Activated naive CD4-positive, alpha-beta T cell treated with anti-CD3 and anti-CD28 coated beads for 36 hours (primary cell): ENCODE data around the gene ZNF662. TPM values are rescaled to one million over a fixed set of nuclear protein-coding genes. Genes with fewer than 3 reads are reported as not detected.
A peak's percentile ranks its signal among the peaks of the same experiment; 100 is the strongest.

ENCODE experiments used
- CTCF ChIA-PET: fragments of 350-600 bp; sonication (Branson Sonifier 250); formaldehyde crosslinking; loops from one replicate; lab custom pipeline; 2021; ENCODE audit warnings: antibody characterized with exemption; lab: Charles Lee
- DNase-seq: peaks from one replicate; pipeline ENCODE4 v3.0.0-alpha.2; 2020
- H3K27ac Mint-ChIP-seq: one replicate; pipeline ENCODE4 v1.8.0; 2021; ENCODE audit warnings: mild to moderate bottlenecking, mixed read lengths
- H3K27me3 Mint-ChIP-seq: one replicate; pipeline ENCODE4 v1.8.0; 2021; ENCODE audit warnings: low read depth, mixed read lengths
- H3K36me3 Mint-ChIP-seq: one replicate; pipeline ENCODE4 v1.8.0; 2021; ENCODE audit warnings: low read depth, mixed read lengths
- H3K4me1 Mint-ChIP-seq: one replicate; pipeline ENCODE4 v1.8.0; 2021; ENCODE audit warnings: low read depth, mixed read lengths
- H3K4me3 Mint-ChIP-seq: one replicate; pipeline ENCODE4 v1.8.0; 2021; ENCODE audit warnings: mild to moderate bottlenecking, moderate library complexity, mixed read lengths
- H3K9me3 Mint-ChIP-seq: one replicate; pipeline ENCODE4 v1.8.0; 2021; ENCODE audit warnings: mixed read lengths
- intact Hi-C: fragments of 100-400 bp; cut with micrococcal nuclease; formaldehyde crosslinking; loops from one replicate; pipeline ENCODE4 v1.15.1; 2023
- total RNA-seq, 2 experiments: library from RNA; stranded (reverse); gene quantifications; one replicate each; pipeline ENCODE4 v1.2.3, GENCODE V29; 2021

ZNF662 gene
- total RNA-seq, 2 experiments from 2014 or later, result 1.2 to 1.5 TPM

GRCh38 chr3:42892807-42893206 lies 13.1 kb upstream of the ZNF662 start:
- H3K9me3 Mint-ChIP-seq, result no peaks in the 10 kb centered on the region
- DNase-seq, result no peak
- H3K27ac Mint-ChIP-seq, result no peak overlapping the region
- H3K4me3 Mint-ChIP-seq, result no peak overlapping the region
- CTCF ChIA-PET, result no interaction called here
- no peaks in the 10 kb centered on the region for H3K36me3 Mint-ChIP-seq
- intact Hi-C loops, result no loop called here
- H3K4me1 Mint-ChIP-seq, result no peaks in the 10 kb centered on the region
- H3K27me3 Mint-ChIP-seq, result peaks cover 2% of the 10 kb centered on the region

GRCh38 chr3:42894698-42895579 lies 11.0 kb upstream of the ZNF662 start:
- H3K4me1 Mint-ChIP-seq, result no peaks in the 10 kb centered on the region
- no peak for DNase-seq
- no peak overlapping the region for H3K4me3 Mint-ChIP-seq
- H3K36me3 Mint-ChIP-seq, result no peaks in the 10 kb centered on the region
- intact Hi-C loops, result no loop called here
- CTCF ChIA-PET, result interaction anchor here (0.6 kb wide), 1 partner anchor 14 kb away, joined by 5 read pairs; no protein-coding TSS in a partner anchor
- no peak overlapping the region for H3K27ac Mint-ChIP-seq
- H3K9me3 Mint-ChIP-seq, result no peaks in the 10 kb centered on the region
- no peaks in the 10 kb centered on the region for H3K27me3 Mint-ChIP-seq

GRCh38 chr3:42895580-42895868 lies 10.4 kb upstream of the ZNF662 start:
- Mint-ChIP-seq H3K4me1 (no peaks in the 10 kb centered on the region), H3K36me3 (no peaks in the 10 kb centered on the region), H3K27me3 (no peaks in the 10 kb centered on the region), H3K4me3 (no peak overlapping the region), H3K27ac (no peak overlapping the region), H3K9me3 (no peaks in the 10 kb centered on the region)
- CTCF ChIA-PET, result no interaction called here
- intact Hi-C loops, result no loop called here
- no peak for DNase-seq

GRCh38 chr3:42898896-42899675 lies 6.9 kb upstream of the ZNF662 start:
- intact Hi-C loops, result no loop called here
- Mint-ChIP-seq H3K4me3 (no peak overlapping the region), H3K9me3 (no peaks in the 10 kb centered on the region), H3K4me1 (no peaks in the 10 kb centered on the region), H3K36me3 (no peaks in the 10 kb centered on the region), H3K27me3 (no peaks in the 10 kb centered on the region), H3K27ac (no peak overlapping the region)
- CTCF ChIA-PET, result interaction anchor here (0.6 to 1.5 kb wide), 3 partner anchors 14 to 63 kb away, joined by 3 to 7 read pairs (median 4); no protein-coding TSS in a partner anchor
- no peak for DNase-seq

GRCh38 chr3:42900226-42901072 lies 5.5 kb upstream of the ZNF662 start:
- CTCF ChIA-PET, result no interaction called here
- no peak overlapping the region for H3K4me3 Mint-ChIP-seq
- intact Hi-C loops, result no loop called here

GRCh38 chr3:42901073-42901415 lies 4.9 kb upstream of the ZNF662 start:
- Mint-ChIP-seq H3K27me3 (peaks cover 5% of the 10 kb centered on the region), H3K9me3 (no peaks in the 10 kb centered on the region), H3K36me3 (no peaks in the 10 kb centered on the region), H3K4me3 (no peak overlapping the region), H3K27ac (no peak overlapping the region), H3K4me1 (peaks cover 5% of the 10 kb centered on the region)
- CTCF ChIA-PET, result no interaction called here
- no peak for DNase-seq
- intact Hi-C loops, result no loop called here

More at GRCh38 chr3:42900226-42901072, 5.5 kb upstream of the ZNF662 start:
- H3K36me3 Mint-ChIP-seq, result no peaks in the 10 kb centered on the region
- DNase-seq, result no peak
- no peaks in the 10 kb centered on the region for H3K9me3 Mint-ChIP-seq
- no peak overlapping the region for H3K27ac Mint-ChIP-seq
- H3K27me3 Mint-ChIP-seq, result peaks cover 1% of the 10 kb centered on the region
- peaks cover 1% of the 10 kb centered on the region for H3K4me1 Mint-ChIP-seq

- DNase-seq, result no peak
- no peak overlapping the region for H3K27ac Mint-ChIP-seq
- H3K4me3 Mint-ChIP-seq, result no peak overlapping the region
- H3K4me1 Mint-ChIP-seq, result peaks cover 12% of the 10 kb centered on the region
- H3K36me3 Mint-ChIP-seq, result no peaks in the 10 kb centered on the region
- no peaks in the 10 kb centered on the region for H3K9me3 Mint-ChIP-seq
- intact Hi-C loops, result no loop called here
- peaks cover 13% of the 10 kb centered on the region for H3K27me3 Mint-ChIP-seq
- CTCF ChIA-PET, result no interaction called here
These were observed 3.7 kb upstream of the ZNF662 start for GRCh38 chr3:42902257-42902656.

GRCh38 chr3:42904076-42904475 lies 1.9 kb upstream of the ZNF662 start:
- H3K4me1 Mint-ChIP-seq, result peaks cover 12% of the 10 kb centered on the region
- peaks cover 13% of the 10 kb centered on the region for H3K27me3 Mint-ChIP-seq
- no peak overlapping the region for H3K4me3 Mint-ChIP-seq
- no peak for DNase-seq
- no peaks in the 10 kb centered on the region for H3K9me3 Mint-ChIP-seq
- H3K27ac Mint-ChIP-seq, result no peak overlapping the region
- peaks cover 4% of the 10 kb centered on the region for H3K36me3 Mint-ChIP-seq
- intact Hi-C loops, result no loop called here
- CTCF ChIA-PET, result interaction anchor here (0.6 kb wide), 1 partner anchor 170 kb away, joined by 3 read pairs; no protein-coding TSS in a partner anchor

GRCh38 chr3:42905740-42906069 lies 237 bp upstream of the ZNF662 start:
- Mint-ChIP-seq H3K9me3 (peaks cover 2% of the 10 kb centered on the region), H3K4me1 (peaks cover 12% of the 10 kb centered on the region), H3K4me3 (peak overlapping the region; percentile 67), H3K27me3 (peaks cover 13% of the 10 kb centered on the region), H3K27ac (no peak overlapping the region), H3K36me3 (peaks cover 9% of the 10 kb centered on the region)
- no peak for DNase-seq
- intact Hi-C loops, result loop anchor here (1.0 kb wide), 1 partner anchor 24 kb away; no protein-coding TSS in a partner anchor
- CTCF ChIA-PET, result no interaction called here

- intact Hi-C loops, result no loop called here
- Mint-ChIP-seq H3K9me3 (peaks cover 2% of the 10 kb centered on the region), H3K36me3 (peaks cover 16% of the 10 kb centered on the region), H3K4me1 (peaks cover 12% of the 10 kb centered on the region), H3K4me3 (peak overlapping the region; percentile 41), H3K27ac (no peak overlapping the region), H3K27me3 (peaks cover 13% of the 10 kb centered on the region)
- no peak for DNase-seq
- CTCF ChIA-PET, result interaction anchor here (0.6 kb wide), 1 partner anchor 10 kb away, joined by 3 read pairs; no protein-coding TSS in a partner anchor
These were observed 874 bp downstream of the ZNF662 start for GRCh38 chr3:42906848-42907183.

GRCh38 chr3:42908675-42909074 lies 2.7 kb downstream of the ZNF662 start:
- peaks cover 25% of the 10 kb centered on the region for H3K36me3 Mint-ChIP-seq
- peaks cover 13% of the 10 kb centered on the region for H3K27me3 Mint-ChIP-seq
- no peak overlapping the region for H3K27ac Mint-ChIP-seq
- no peak overlapping the region for H3K4me3 Mint-ChIP-seq
- CTCF ChIA-PET, result no interaction called here
- H3K4me1 Mint-ChIP-seq, result peaks cover 12% of the 10 kb centered on the region
- DNase-seq, result no peak
- intact Hi-C loops, result no loop called here
- peaks cover 9% of the 10 kb centered on the region for H3K9me3 Mint-ChIP-seq

GRCh38 chr3:42911551-42911950 lies 5.6 kb downstream of the ZNF662 start:
- Mint-ChIP-seq H3K27ac (no peak overlapping the region), H3K36me3 (peaks cover 50% of the 10 kb centered on the region)
- CTCF ChIA-PET, result interaction anchor here (0.6 kb wide), 1 partner anchor 112 kb away, joined by 3 read pairs; no protein-coding TSS in a partner anchor

More at GRCh38 chr3:42911551-42911950, 5.6 kb downstream of the ZNF662 start:
- H3K4me3 Mint-ChIP-seq, result no peak overlapping the region
- intact Hi-C loops, result no loop called here
- peaks cover 7% of the 10 kb centered on the region for H3K27me3 Mint-ChIP-seq
- H3K9me3 Mint-ChIP-seq, result peaks cover 36% of the 10 kb centered on the region
- no peak for DNase-seq
- peaks cover 5% of the 10 kb centered on the region for H3K4me1 Mint-ChIP-seq
